Activated CD4-positive, alpha-beta T cell treated with anti-CD3 and anti-CD28 coated beads, Interleukin-2, amount 50 U/mL, for 48 hours (primary cell): Measurements from ENCODE around the gene PLEKHB1.
"Not testable (repeated sequence)": the region's sequence is repeated elsewhere in the genome, so short reads cannot be mapped to it uniquely, and the experiment has no call there.

Experiments
- DNase-seq, 2 experiments: peaks; one replicate each; pipeline ENCODE4 v3.0.0-alpha.2; 2020

PLEKHB1 gene

GRCh38 chr11:73648571-73649046 lies 2.2 kb downstream of the PLEKHB1 start:
- DNase-seq = no peak

DNA sequence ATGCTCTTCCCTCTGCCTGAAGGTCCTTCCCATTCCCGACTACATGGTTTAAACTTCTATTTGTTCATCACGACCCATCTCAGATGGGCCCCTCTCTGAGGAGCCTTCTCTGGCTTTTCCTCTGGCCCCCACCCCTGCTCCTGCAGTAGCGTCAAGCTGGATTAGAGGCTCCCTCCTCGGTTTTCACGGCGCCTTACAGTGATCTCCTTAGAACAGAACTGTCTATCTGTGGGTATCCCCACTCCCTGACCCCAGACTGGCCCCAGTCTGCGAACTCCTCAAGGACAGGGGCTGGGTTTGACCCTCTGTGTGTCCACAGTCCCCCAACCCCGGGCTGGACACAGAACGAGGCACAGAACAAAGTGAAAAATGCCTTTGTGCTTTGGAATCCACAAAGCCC lies 2.8 kb downstream of the PLEKHB1 start:
- DNase-seq = no peak

DNA sequence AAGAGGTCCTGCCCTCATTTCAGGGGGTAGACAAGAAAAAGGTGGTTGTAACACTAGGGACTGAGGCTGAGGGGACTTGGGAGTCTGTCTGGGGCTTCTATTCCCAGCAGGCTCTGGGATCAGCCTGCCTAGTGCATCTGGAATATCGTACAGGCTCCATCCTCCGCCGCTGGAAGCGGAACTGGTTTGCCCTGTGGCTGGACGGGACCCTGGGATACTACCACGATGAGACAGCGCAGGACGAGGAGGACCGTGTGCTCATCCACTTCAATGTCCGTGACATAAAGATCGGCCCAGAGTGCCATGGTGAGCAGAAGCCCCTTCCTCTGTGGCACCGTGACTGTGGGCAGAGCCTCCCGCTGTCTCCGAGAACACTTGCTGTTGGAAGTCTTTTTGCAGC lies 4.0 kb downstream of the PLEKHB1 start:
- DNase-seq = no peak

DNA sequence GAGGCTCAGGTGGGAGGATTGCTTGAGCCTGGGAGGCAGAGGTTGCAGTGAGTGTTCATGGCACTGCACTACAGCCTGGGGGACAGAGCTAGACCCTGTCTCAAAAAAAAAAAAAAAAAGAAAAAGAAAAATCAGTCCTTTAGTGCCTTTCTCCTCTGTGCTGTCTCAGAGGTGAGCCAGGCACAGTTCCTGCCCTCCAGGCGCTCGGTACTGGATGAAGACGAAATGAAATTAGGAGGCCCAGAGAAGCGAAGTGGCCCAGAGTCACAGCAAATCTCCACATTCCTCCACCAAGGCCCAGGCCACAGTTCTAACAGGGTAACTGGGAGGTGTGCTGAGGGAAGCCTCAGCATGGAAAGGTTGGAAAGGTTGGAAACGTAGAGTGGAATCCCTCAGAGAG lies 4.9 kb downstream of the PLEKHB1 start:
- DNase-seq = no peak

GRCh38 chr11:73651661-73652045 lies 5.3 kb downstream of the PLEKHB1 start:
- DNase-seq = no peak

DNA sequence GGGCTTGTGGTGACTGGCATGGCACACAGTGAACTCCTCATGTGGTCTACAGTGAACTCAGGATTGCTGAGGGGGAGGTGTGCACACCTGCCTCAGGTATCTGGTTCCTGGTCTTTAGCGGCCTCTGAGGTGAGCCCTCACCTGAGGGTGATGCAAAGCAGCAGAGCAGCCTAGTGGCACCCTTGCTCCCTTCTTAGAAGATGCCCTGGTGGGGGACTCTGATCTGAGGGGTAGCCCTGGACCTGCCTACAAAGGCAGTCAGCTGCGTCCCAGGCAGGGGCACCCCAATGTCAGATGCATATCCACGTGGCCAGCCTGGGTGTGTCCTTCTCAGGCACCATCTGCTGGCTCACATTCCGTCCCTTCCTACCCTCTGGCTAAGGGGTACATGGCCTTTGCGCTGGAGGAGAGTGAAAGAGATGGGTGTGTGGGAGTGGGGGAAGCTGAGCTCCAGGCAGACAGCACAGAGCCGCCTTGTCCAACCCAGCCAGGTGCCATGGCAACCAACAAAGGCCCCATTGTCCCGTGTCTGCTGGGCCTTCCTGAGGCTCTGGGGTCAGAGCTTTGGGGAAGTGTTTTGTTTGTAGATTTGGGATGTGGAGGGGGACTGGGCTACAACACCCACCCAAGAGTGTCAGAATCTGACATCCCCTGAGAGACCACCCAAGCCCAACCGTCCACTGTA lies 5.8 kb downstream of the PLEKHB1 start:
- DNase-seq = no peak

DNA sequence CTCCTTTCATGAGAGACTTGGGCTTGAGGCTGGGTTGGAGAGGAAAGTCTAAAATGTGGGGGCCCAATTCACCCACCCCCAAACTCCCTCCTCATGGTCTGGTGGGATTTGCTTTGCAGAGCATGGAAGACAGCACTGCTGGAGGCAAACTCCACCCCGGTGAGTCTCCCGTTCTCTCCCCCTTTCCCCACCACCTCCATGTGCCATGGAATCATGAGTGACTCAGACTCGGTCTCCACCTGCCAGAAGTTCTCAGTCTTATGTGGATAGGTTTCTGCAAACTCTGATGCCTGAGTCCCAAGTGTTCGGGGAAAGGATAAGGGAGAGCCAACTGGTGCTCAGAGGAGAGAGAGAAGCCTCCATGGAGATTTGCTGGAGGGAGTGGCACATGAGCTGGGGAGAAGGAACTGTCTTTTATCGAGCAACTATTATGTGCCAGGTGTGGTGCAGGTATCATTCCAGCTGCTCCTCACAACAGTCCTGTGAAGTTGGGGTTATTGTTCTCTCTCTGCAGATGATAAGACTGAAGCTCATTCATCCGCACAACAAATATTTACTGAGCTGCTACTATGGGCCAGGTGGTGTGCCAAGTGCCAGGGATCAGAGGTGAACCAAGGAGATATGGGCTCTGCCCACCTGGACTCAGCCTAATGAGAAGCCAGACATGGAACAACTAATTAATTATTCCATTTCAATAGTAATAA lies 6.6 kb downstream of the PLEKHB1 start:
- DNase-seq = no peak

- DNase-seq = no peak
These were observed 7.6 kb downstream of the PLEKHB1 start for GRCh38 chr11:73653996-73654395.

DNA sequence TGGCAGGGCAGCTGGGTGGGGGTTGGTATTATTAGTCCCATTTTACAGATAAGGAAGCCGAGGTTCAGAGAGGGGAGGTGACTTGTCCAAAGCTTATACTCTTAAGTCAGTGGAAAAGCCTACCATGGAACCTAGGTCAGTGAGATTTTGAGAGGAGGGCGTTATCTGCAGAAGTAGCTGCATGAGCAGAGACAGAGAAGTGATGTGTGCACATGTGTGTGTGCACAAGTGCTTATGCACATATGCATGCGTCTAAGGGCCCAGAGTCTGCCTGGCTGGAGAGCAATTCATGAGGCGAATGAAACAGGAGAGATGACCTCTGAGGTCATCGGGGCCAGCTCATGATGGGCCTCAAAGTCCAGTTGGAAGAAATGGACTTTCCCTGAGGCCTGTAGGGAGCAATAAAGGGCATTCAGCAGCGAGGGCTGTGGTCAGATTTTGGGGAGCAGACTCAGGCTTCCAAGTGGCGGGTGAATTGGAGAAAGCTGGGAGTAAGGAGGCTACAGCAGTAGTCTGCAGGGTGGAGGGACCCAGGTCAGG lies 8.2 kb downstream of the PLEKHB1 start:
- no peak for DNase-seq

GRCh38 chr11:73655686-73656085 lies 9.3 kb downstream of the PLEKHB1 start:
- no peak for DNase-seq

DNA sequence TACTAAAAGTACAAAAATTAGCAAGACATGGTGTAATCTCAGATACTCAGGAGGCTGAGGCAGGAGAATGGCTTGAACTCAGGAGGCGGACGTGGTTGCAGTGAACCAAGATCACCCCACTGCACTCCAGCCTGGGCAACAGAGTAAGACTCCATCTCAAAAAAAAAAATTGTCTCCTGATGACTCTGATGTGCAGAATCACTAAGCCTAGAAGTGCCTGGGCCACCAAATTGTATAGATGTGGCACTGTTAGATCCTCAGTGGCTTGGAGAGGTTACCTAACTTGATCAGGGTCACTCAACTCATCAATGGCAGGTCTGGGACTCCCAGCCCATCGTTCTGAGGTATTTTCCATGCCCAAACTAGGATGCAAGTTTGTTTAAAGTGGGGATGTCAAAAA lies 10.6 kb downstream of the PLEKHB1 start:
- no peak for DNase-seq

- no peak for DNase-seq
These were observed 13.6 kb downstream of the PLEKHB1 start for GRCh38 chr11:73659961-73660360.

DNA sequence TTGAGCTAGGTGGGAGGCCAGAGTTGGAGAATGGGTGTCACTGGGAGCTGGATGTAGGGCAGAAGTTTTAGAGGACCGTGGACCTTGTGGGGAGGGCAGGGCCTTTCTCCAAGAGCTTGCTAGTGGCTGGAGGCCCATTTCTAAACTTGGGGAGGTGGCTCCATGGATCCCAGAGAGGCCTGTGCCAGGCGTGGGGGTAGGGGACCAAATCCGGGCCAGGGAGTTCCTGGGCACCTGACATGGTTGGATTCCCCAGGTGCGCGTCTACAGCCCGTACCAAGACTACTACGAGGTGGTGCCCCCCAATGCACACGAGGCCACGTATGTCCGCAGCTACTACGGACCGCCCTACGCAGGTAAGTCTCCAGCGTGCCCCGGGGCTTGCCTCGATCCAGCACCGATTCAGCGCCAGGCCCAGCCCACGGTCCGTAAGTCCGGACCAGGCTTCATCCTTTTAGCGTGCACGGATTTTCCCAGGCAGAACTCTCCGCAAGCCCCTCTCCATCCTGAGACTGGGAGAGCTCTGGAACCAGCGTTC lies 14.2 kb downstream of the PLEKHB1 start:
- no peak for DNase-seq

DNA sequence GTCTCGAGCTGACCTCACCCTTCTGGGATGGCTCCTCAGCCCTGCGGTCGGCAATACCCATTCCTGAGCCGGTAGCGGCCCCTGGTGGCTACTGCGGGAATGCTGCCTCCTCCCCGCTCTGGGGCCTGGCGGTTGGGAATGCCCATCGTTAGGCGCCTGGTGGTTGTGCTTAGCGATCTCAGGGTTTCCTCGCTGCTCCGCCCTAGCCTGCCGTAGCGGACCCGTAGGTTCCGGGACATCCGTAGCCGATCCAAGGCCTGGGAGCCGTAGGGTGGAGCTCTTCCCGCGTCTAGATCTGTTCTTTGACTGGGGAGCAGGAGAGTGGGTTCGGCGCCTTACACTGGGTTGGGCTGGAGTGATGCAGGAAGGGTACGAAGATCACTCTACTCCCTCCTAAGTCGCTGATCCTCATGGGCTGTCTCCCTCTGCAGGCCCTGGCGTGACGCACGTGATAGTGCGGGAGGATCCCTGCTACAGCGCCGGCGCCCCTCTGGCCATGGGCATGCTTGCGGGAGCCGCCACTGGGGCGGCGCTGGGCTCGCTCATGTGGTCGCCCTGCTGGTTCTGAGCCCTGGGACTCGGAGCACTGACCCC lies 14.8 kb downstream of the PLEKHB1 start:
- peak; percentile 93 to 94 for DNase-seq

GRCh38 chr11:73662445-73663157 lies 16.2 kb downstream of the PLEKHB1 start:
- no peak for DNase-seq

DNA sequence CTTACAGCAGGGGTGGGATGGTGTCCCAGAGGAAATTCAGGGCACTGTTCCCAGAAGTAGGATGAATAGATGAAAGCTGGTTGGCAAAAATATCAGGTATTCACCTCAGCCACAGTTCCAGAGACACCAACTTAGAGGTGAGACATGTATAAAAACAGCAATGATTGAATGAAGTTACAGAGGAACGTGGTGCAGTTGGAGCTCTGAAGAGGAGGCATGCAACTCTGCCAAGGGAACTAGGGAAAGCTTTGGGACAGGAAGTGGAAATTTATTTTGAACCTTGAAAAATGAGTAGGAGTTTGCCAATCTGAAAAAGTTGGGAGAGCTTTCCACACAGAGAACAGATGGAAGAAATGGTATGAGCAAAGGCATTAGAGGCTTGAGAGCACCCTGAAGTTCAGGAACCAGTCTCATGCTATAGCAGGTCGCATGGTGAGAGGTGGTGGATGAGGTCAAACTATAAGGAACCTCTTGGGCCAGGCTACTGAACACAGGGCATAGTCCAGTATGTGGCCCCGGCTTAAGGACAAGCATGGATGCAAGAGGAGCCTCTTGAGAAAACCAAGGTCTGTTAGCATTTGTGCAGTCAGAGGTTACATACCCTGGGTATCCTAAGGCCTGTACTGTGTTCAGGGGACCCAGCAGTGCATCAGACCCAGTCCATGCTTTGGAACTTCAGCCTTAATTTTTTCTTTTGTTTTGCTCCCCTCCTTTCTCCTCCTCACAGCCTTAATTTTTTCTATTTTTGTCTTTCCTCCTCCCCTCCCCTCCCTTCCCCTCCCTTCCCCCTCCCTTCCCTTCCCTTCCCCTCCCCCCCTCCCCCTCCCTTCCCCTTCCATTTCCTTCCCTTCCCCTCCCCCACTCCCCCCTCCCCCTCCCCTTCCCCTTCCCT lies 17.5 kb downstream of the PLEKHB1 start:
- DNase-seq = no peak

GRCh38 chr11:73664877-73665276 lies 18.5 kb downstream of the PLEKHB1 start:
- no peak for DNase-seq

- DNase-seq = no peak
These were observed 21.5 kb downstream of the PLEKHB1 start for GRCh38 chr11:73667891-73668290.

- no peak for DNase-seq
These were observed 24.4 kb downstream of the PLEKHB1 start for GRCh38 chr11:73670808-73671207.

DNA sequence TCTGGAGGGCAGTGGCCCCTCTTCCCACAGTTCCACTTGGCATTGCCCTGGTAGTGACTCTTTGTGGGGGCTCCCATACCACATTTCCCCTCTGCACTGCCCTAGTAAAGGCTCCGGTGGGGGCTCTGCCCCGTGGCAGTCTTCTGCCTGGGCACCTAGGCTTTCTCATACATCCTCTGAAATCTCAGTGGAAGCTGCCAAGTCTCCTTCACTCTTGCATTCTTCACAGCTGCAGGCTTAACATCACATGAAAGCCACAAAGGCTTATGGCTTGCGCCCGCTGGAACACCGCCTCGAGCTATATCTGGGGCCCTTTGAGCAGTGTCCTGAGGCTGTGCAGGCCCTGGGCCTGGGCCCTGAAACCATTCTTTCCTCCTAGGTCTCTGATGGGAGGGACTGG lies 25.3 kb downstream of the PLEKHB1 start:
- no peak for DNase-seq

DNA sequence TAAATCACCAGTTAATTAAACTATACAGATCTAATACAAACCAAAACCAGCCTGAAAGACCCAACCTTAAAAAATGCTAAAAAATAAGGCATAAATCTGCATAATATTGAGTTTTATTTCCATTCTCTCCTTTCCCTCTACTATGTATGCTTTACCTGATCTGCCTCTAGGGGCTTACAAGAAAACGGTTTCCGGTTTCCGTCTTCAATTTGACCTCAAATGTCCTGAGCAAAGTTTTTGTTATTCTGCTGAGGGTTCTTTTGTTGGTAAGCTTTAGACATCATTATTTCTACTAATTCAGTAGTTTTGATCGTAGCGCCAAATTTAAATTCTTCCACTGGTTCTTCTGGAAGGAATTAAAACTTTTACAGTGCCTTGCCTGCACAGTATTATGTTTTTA lies 30.2 kb downstream of the PLEKHB1 start:
- not testable (repeated sequence) for DNase-seq

DNA sequence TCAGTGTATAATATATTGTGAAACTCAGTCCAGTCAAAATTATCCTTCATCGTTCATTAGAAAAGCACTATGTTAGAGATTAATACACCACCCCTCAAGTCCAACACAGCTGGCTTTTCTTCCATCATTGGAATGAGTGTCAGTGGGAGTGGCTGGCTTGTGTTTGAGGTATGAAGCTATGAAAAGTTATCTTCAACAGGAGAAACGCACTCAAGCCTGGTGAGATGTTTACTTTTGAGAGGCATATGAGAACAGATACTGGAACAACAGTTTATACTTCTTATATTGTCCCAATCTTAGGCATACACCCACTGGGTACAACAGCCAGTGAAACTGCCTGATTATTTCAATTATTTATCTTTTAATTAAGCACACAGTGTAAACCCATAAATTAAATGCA lies 34.3 kb downstream of the PLEKHB1 start:
- DNase-seq = no peak
